Upper lobe of right lung (tissue), 1 donor: ENCODE results near the gene CERKL. TPM values are rescaled to one million over a fixed set of nuclear protein-coding genes. Genes with fewer than 3 reads are reported as not detected.

Source experiments
- ATAC-seq: fragments of 200-7000 bp; cut with Tn5 transposase; one replicate; pipeline ENCODE4 v1.9.1; 2020; ENCODE audit warnings: mild to moderate bottlenecking, moderate library complexity
- DNase-seq: peaks from one replicate; pipeline ENCODE4 v3.0.0-alpha.2; 2020
- H3K27ac ChIP-seq: fragments of 200-600 bp; one replicate; pipeline ENCODE4 v1.8.0; 2022
- H3K27me3 ChIP-seq: fragments of 200-600 bp; one replicate; pipeline ENCODE4 v1.8.0; 2022; ENCODE audit warnings: mild to moderate bottlenecking
- H3K36me3 ChIP-seq: fragments of 200-600 bp; one replicate; pipeline ENCODE4 v1.8.0; 2022
- H3K4me1 ChIP-seq: fragments of 200-600 bp; one replicate; pipeline ENCODE4 v1.8.0; 2022
- H3K4me3 ChIP-seq: fragments of 200-600 bp; one replicate; pipeline ENCODE4 v1.8.0; 2022; ENCODE audit warnings: mild to moderate bottlenecking
- H3K9me3 ChIP-seq: fragments of 200-600 bp; one replicate; pipeline ENCODE4 v1.8.0; 2022
- CTCF ChIP-seq: fragments of 200-600 bp; IDR thresholded peaks from one replicate; pipeline ENCODE4 v1.8.0; 2022; ENCODE audit warnings: antibody characterized with exemption
- intact Hi-C: fragments of 100-400 bp; cut with DNase I; formaldehyde crosslinking; loops from one replicate; pipeline ENCODE4 v1.11.0; 2022
- total RNA-seq: library from RNA; stranded (reverse); fragmentation: NEBNext Ultra II Directional; extraction: Animal tissue kit (Norgen Biotek cat#: 25700); gene quantifications from one replicate; pipeline ENCODE4 v1.2.1, GENCODE V29; 2021
- donor health status: DM: no; HTN: yes; CAD: no; lungs with severe emphysema.

Gene CERKL
- total RNA-seq, 1 donor from 2014 or later, result 0.29 TPM

- no peak for ATAC-seq
- intact Hi-C loops, result no loop called here
- no peak overlapping the region for H3K4me3 ChIP-seq
- H3K27ac ChIP-seq, result no peak overlapping the region
- no peak for DNase-seq
- H3K27me3 ChIP-seq, result peaks cover 88% of the 10 kb centered on the region
- peaks cover 6% of the 10 kb centered on the region for H3K4me1 ChIP-seq
- no peak for TF ChIP-seq CTCF
- H3K9me3 ChIP-seq, result no peaks in the 10 kb centered on the region
- no peaks in the 10 kb centered on the region for H3K36me3 ChIP-seq
Observed at GRCh38 chr2:181682795-181683517, 26.1 kb upstream of the CERKL start.

- ATAC-seq, result no peak
- DNase-seq, result no peak
- H3K9me3 ChIP-seq, result no peaks in the 10 kb centered on the region
- no peak for TF ChIP-seq CTCF
- H3K4me3 ChIP-seq, result no peak overlapping the region
- no peak overlapping the region for H3K27ac ChIP-seq
- intact Hi-C loops, result no loop called here
- no peaks in the 10 kb centered on the region for H3K36me3 ChIP-seq
- H3K27me3 ChIP-seq, result peaks cover 92% of the 10 kb centered on the region
- peaks cover 6% of the 10 kb centered on the region for H3K4me1 ChIP-seq
Observed at GRCh38 chr2:181682026-181682789, 25.3 kb upstream of the CERKL start.

- Histone ChIP-seq H3K36me3 (no peaks in the 10 kb centered on the region), H3K4me1 (peaks cover 6% of the 10 kb centered on the region), H3K4me3 (no peak overlapping the region), H3K27ac (no peak overlapping the region), H3K27me3 (peaks cover 94% of the 10 kb centered on the region), H3K9me3 (no peaks in the 10 kb centered on the region)
- no peak for ATAC-seq
- intact Hi-C loops, result no loop called here
- DNase-seq, result no peak
- no peak for TF ChIP-seq CTCF
Observed at GRCh38 chr2:181680937-181681811, 24.3 kb upstream of the CERKL start.

- Histone ChIP-seq H3K4me3 (no peak within 1 kb of the TSS), H3K9me3 (no peaks in the 10 kb centered on the region), H3K36me3 (no peaks in the 10 kb centered on the region), H3K4me1 (peaks cover 6% of the 10 kb centered on the region), H3K27ac (no peak within 1 kb of the TSS), H3K27me3 (peaks cover 92% of the 10 kb centered on the region)
- DNase-seq (no peak), ATAC-seq (no peak)
- intact Hi-C loops, result no loop called here
- no peak for TF ChIP-seq CTCF
Observed at GRCh38 chr2:181680055-181680936, 23.4 kb upstream of the CERKL start, which contains the start of gene NEUROD1. Gene NEUROD1, minus strand, starts transcription at chr2:181680517. Its CDS starts 1,657 bp downstream, at chr2:181678860.

GRCh38 chr2:181679544-181679979, 22.7 kb upstream of the CERKL start:
- H3K36me3 ChIP-seq, result no peaks in the 10 kb centered on the region
- no peak for TF ChIP-seq CTCF
- DNase-seq (no peak), ATAC-seq (no peak)
- H3K27me3 ChIP-seq, result peaks cover 89% of the 10 kb centered on the region
- no peak overlapping the region for H3K4me3 ChIP-seq
- H3K4me1 ChIP-seq, result peaks cover 6% of the 10 kb centered on the region
- no peaks in the 10 kb centered on the region for H3K9me3 ChIP-seq
- intact Hi-C loops, result no loop called here
- H3K27ac ChIP-seq, result no peak overlapping the region
